ENCODE results near the gene FGR.

FGR gene

DNA sequence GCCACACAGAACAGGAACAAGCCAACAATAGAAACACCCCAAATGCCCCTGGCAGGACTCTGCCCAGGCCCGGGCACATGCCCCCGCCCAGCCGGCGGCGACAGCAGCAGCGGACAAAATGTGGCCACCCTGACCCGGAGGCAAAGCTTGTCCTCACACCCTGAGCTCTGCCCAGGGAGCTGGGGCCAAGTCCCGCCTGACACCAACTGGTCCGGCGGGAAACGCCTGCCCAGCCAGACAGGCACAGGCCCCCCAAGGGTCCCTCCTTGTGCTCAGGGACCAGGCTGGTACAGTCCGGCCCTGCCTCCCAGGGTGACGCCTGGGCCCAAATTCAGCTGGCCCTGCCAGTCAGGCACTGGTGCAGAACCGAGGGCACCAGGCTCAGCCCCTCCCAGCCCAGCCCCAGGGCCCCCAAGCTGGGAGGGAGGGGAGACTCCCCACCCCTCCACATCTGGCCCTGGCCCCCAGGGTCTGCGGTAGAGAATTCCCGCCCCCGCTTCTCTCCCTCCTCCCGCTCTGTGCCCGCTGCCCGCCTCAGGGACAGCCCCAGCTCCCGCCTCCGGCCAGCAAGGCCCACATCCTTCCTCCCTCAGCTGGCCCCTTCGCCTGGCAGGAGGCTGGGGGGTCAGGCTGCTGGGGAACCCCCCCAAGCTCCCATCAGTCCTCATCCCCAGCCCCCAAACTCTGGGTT lies 33.1 kb downstream of the FGR start:
- no peak for TF ChIP-seq CTCF (conservative IDR thresholded peaks at IDR 0.05; ENCODE audit: low read depth, low read length)
- peak overlapping the region; percentile 97 for H3K4me3 ChIP-seq (ENCODE audit: low read length)
- no peak for DNase-seq (ENCODE audit: low read depth)

- peak overlapping the region; percentile 97 for H3K4me3 ChIP-seq (ENCODE audit: low read length)
- no peak for DNase-seq (ENCODE audit: low read depth)
- no peak for TF ChIP-seq CTCF (conservative IDR thresholded peaks at IDR 0.05; ENCODE audit: low read depth, low read length)
These were observed 33.6 kb downstream of the FGR start for GRCh38 chr1:27601321-27601770.

DNA sequence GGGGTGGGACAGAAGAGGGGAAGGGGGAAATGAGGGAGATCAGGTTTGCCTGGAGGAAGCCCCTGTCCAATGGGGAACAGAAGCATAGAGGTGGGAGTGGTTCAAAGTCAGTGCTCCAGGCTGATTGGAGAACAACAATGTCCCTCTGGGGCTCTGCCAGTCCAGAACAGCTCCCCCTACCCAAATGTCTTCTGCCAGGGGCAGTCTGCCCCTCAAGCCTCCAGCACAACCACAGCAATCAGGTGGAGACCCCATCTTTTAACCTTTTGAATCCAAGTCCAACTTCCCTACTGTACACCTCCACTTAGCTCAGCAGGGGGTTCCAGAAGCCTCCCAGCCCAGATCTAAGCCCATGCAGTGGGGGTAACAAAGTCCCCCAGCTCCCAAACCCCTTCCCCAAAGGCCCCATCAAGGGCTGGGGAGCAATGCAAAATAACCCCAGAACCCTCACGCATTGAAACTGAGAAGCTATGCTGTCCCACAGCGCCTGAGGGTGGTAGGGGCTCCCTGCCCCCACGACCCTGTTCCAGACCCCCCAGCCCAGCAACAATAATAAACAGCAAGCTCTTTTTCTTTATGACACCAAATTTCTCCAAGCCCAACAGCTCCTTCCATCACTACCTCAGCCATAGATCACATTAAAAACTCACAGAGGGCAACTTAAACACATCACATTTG lies 34.3 kb downstream of the FGR start:
- no peak for DNase-seq (ENCODE audit: low read depth)
- peak; percentile 27 for TF ChIP-seq CTCF (conservative IDR thresholded peaks at IDR 0.05; ENCODE audit: low read depth, low read length)
- peak overlapping the region; percentile 97 for H3K4me3 ChIP-seq (ENCODE audit: low read length)

DNA sequence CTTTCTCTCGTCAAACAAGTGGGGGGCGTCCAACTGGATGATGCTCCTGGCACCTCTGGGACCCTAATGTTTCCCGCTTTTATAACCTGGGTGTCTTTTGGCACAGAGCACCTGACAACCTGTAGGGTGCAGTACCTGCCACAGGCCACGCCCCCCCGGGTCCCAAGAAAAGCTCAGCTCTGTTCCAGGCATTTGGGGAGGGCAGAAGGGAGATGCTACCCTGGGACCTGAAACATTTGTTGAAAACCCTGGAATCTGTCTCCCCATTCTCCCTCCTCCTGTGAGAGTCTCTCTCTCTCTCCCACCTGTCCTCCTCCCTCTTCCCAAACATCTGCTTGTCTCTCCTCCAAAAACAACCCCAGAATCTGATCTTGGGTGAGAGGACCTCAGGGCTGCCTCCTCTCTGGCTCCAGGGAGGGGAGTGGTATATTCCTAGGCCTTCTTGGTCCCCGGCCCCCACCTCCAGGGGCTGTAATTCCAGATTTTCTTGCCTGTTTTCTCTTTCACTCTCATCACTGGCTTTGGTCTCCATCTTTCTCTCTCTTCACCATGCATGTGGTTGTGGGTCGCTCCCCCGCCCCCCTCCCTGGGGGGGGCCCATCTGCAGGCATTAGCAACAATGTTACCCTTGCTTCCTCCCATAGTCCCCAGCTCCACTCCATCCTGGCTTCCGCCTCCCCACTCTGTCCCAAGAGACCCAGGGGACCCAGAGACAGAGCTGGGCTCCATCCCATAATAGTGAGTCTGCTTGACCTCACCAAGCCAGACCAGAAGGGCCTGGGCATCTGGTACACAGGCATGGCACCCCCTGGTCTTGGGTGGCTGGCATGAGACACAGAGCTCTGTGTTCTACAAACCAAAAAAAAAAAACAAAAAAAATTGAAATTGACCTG lies 35.1 kb downstream of the FGR start:
- peak overlapping the region; percentile 11 for H3K4me3 ChIP-seq (ENCODE audit: low read length)
- DNase-seq (ENCODE audit: low read depth): no peak
- TF ChIP-seq CTCF (conservative IDR thresholded peaks at IDR 0.05; ENCODE audit: low read depth, low read length): peak; percentile 5

GRCh38 chr1:27598902-27599528 lies 36.0 kb downstream of the FGR start:
- no peak for DNase-seq (ENCODE audit: low read depth)
- H3K4me3 ChIP-seq (ENCODE audit: low read length): peak overlapping the region; percentile 11
- TF ChIP-seq CTCF (conservative IDR thresholded peaks at IDR 0.05; ENCODE audit: low read depth, low read length): no peak

- TF ChIP-seq CTCF (conservative IDR thresholded peaks at IDR 0.05; ENCODE audit: low read depth, low read length): no peak
- DNase-seq (ENCODE audit: low read depth): no peak
- no peak overlapping the region for H3K4me3 ChIP-seq (ENCODE audit: low read length)
These were observed 36.7 kb downstream of the FGR start for GRCh38 chr1:27598295-27598687.

All from retinal pigment epithelial cell (primary cell).